HCT116 (cell line): ENCODE data around the gene LRRC42. TPM values are rescaled to one million over a fixed set of nuclear protein-coding genes. Genes with fewer than 3 reads are reported as not detected.

Experiments used
- ATAC-seq: fragments of 200-7000 bp; cut with Tn5 transposase; 2 replicates; pipeline ENCODE4 v1.9.1; 2020; ENCODE audit warnings: mild to moderate bottlenecking, moderate library complexity
- BruUV-seq: library from RNA; stranded (reverse); fragments of 400-500 nt; replicated peaks from 2 replicates; lab custom pipeline; 2021; lab: Mats Ljungman, UMichigan
- CTCF ChIA-PET: fragments of 300-600 bp; sonication (Branson Sonifier 250); formaldehyde crosslinking; loops from one replicate; lab custom pipeline; 2021; ENCODE audit warnings: antibody characterized with exemption; lab: Charles Lee
- POLR2A ChIA-PET: fragments of 300-600, 350-600 bp; sonication (Branson Sonifier 250); formaldehyde crosslinking; loops from one replicate; lab custom pipeline; 2021; ENCODE audit warnings: antibody characterized with exemption; lab: Charles Lee
- RAD21 ChIA-PET, 2 experiments: fragments of 300-600 bp; sonication (Branson Sonifier 250); formaldehyde crosslinking; loops; one replicate each; lab custom pipeline; 2023; ENCODE audit warnings: low total read pairs in 2 of 2; ENCODE audit not compliant: uncharacterized antibody in 2 of 2, unreplicated experiment in 2 of 2, low non-redundant PET in 1 of 2; lab: Charles Lee
- DNase-seq: peaks from one replicate; pipeline ENCODE4 v3.0.0-alpha.2; 2010; ENCODE audit warnings: low read depth, low spot score
- H2AFZ ChIP-seq: fragments of 200-600 bp; shearing (Covaris generic), sonication (generic); 2 replicates; pipeline ENCODE4 v1.6.1; 2017; ENCODE audit warnings: low read depth, mixed run types, mixed read lengths, antibody characterized with exemption, low read length; ENCODE audit not compliant: poor library complexity, severe bottlenecking
- H3K27ac ChIP-seq: 2 replicates; pipeline ENCODE4 v1.5.1; 2012; ENCODE audit warnings: low read depth, low read length
- H3K27me3 ChIP-seq: fragments of 200-600 bp; sonication (generic); 2 replicates; pipeline ENCODE4 v1.6.1; 2016; ENCODE audit warnings: mixed run types, low read length, mixed read lengths; ENCODE audit not compliant: insufficient read depth
- H3K36me3 ChIP-seq, 2 experiments: fragments of 200-500 bp in 1 of 2; fragments of 200-600 bp in 1 of 2; sonication (Bioruptor generic) in 1 of 2; sonication (generic) in 1 of 2; 2 replicates each; pipeline versions ENCODE4 v1.5.1 to v1.6.1; 2014 to 2016; ENCODE audit warnings: low read length in 2 of 2, inconsistent platforms in 1 of 2, mixed read lengths in 1 of 2, mixed run types in 1 of 2; ENCODE audit not compliant: insufficient read depth in 2 of 2, control insufficient read depth in 1 of 2
- H3K4me1 ChIP-seq, 2 experiments: fragments of 200-600 bp in 1 of 2; sonication (generic) in 1 of 2; 2 replicates each; pipeline versions ENCODE4 v1.5.1 to v1.6.1; 2012 to 2017; ENCODE audit warnings: low read length in 2 of 2, inconsistent platforms in 1 of 2, mild to moderate bottlenecking in 1 of 2, mixed read lengths in 1 of 2, mixed run types in 1 of 2, moderate library complexity in 1 of 2; ENCODE audit not compliant: insufficient read depth in 2 of 2, control insufficient read depth in 1 of 2
- H3K4me2 ChIP-seq: fragments of 200-600 bp; sonication (generic); 2 replicates; pipeline ENCODE4 v1.6.1; 2017; ENCODE audit warnings: mixed run types, low read length, mixed read lengths
- H3K4me3 ChIP-seq, 2 experiments: fragments of 200-600 bp in 1 of 2; sonication (generic) in 1 of 2; replicated peaks in 1 of 2; 2 replicates each; pipeline ENCODE4 v1.5.1; 2011 to 2016; ENCODE audit warnings: low read length in 2 of 2, control low read depth in 1 of 2, low read depth in 1 of 2, mild to moderate bottlenecking in 1 of 2, mixed read lengths in 1 of 2, mixed run types in 1 of 2
- H3K79me2 ChIP-seq: fragments of 200-600 bp; sonication (generic); 2 replicates; pipeline ENCODE4 v1.6.1; 2017; ENCODE audit warnings: mild to moderate bottlenecking, mixed run types, low read length, moderate library complexity, mixed read lengths; ENCODE audit not compliant: insufficient read depth
- H3K9ac ChIP-seq: fragments of 200-600 bp; sonication (generic); 2 replicates; pipeline ENCODE4 v1.6.1; 2016; ENCODE audit warnings: low read length, mixed read lengths
- H3K9me2 ChIP-seq: fragments of 200-600 bp; sonication (generic), shearing (Covaris generic); 2 replicates; pipeline ENCODE4 v1.6.1; 2017; ENCODE audit warnings: mixed run types, mild to moderate bottlenecking, moderate library complexity; ENCODE audit not compliant: insufficient read depth
- H3K9me3 ChIP-seq, 2 experiments: fragments of 200-500 bp in 1 of 2; fragments of 200-600 bp in 1 of 2; sonication (Bioruptor generic) in 1 of 2; sonication (generic) in 1 of 2; 2 replicates each; pipeline ENCODE4 v1.6.1; 2014 to 2017; ENCODE audit warnings: low read length in 2 of 2, mixed read lengths in 2 of 2, inconsistent platforms in 1 of 2, low read depth in 1 of 2, mild to moderate bottlenecking in 1 of 2, mixed run types in 1 of 2, moderate library complexity in 1 of 2; ENCODE audit not compliant: control insufficient read depth in 1 of 2, insufficient read depth in 1 of 2
- H4K20me1 ChIP-seq: fragments of 200-600 bp; sonication (generic), shearing (Covaris generic); 2 replicates; pipeline ENCODE4 v1.6.1; 2017; ENCODE audit warnings: mixed run types, mild to moderate bottlenecking, moderate library complexity; ENCODE audit not compliant: insufficient read depth
- ELF1 ChIP-seq: IDR thresholded peaks from 2 replicates; pipeline ENCODE4 v1.6.1; 2012; ENCODE audit warnings: low read depth, borderline replicate concordance
- EZH2 ChIP-seq: fragments of 200-600 bp; sonication (generic); IDR thresholded peaks from 2 replicates; pipeline ENCODE4 v1.6.1; 2017; ENCODE audit warnings: antibody characterized with exemption, mixed run types
- JUND ChIP-seq: IDR thresholded peaks from 2 replicates; pipeline ENCODE4 v1.6.1; 2012
- POLR2A ChIP-seq: IDR thresholded peaks from 2 replicates; pipeline ENCODE4 v1.7.0; 2011; ENCODE audit warnings: borderline replicate concordance; ENCODE audit not compliant: insufficient read depth, insufficient read length; ENCODE audit errors: extremely low read depth
- POLR2AphosphoS5 ChIP-seq: IDR thresholded peaks from 2 replicates; pipeline ENCODE4 v1.6.1; 2011; ENCODE audit warnings: mild to moderate bottlenecking, low read depth, low read length, moderate library complexity
- SP1 ChIP-seq: IDR thresholded peaks from 2 replicates; pipeline ENCODE4 v1.6.1; 2012; ENCODE audit warnings: low read depth
- YY1 ChIP-seq: IDR thresholded peaks from 2 replicates; pipeline ENCODE4 v1.6.1; 2011; ENCODE audit warnings: low read length, low read depth, moderate library complexity, mild to moderate bottlenecking; ENCODE audit not compliant: insufficient replicate concordance; ENCODE audit errors: extremely low read depth
- intact Hi-C: fragments of 100-400 bp; cut with micrococcal nuclease; formaldehyde crosslinking; loops from 2 replicates; pipeline ENCODE4 v1.10.0; 2022
- total RNA-seq: library from RNA; stranded (reverse); gene quantifications from one replicate; pipeline ENCODE4 v1.2.1, GENCODE V29; 2021; ENCODE audit not compliant: unreplicated experiment
- TF ChIP-seq, protein P1 (sequence below), 3 experiments: fragments of 200-600 bp in 1 of 3; sonication (generic) in 1 of 3; IDR thresholded peaks in 2 of 3; conservative IDR thresholded peaks in 1 of 3; 2 replicates each; pipeline ENCODE4 v1.5.1; 2012 to 2017; ENCODE audit warnings: low read depth in 2 of 3, low read length in 2 of 3, antibody characterized with exemption in 1 of 3, borderline replicate concordance in 1 of 3, control low read depth in 1 of 3, mild to moderate bottlenecking in 1 of 3, mixed read lengths in 1 of 3, mixed run types in 1 of 3, moderate library complexity in 1 of 3; ENCODE audit not compliant: insufficient read depth in 1 of 3

LRRC42 gene
- total RNA-seq, 1 experiment from 2014 or later = 62.5 TPM

DNA sequence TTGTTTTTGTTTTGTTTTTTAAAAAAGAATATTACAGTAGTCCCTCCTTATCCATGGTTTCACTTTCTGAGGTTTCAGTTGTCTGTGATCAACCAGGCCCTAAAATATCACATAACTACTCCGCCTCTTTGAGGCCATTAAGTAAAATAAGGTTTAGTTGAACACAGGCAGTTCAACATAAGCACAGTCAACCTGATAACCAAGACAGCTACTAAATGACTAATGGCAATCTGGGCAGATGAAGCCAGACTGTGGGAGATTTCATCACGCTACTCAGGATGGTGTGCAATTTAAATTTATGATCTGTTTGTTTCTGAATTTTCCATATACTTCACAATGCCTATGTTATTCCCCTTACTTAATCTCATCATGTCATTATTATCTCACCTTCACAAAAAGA lies 41.7 kb downstream of the LRRC42 start:
- TF ChIP-seq EZH2 = no peak
- no peak for TF ChIP-seq SP1
- no peak for TF ChIP-seq JUND
- no peak for TF ChIP-seq POLR2AphosphoS5
- no peak for TF ChIP-seq ELF1
- TF ChIP-seq YY1 = no peak
- no peak for TF ChIP-seq POLR2A
- TF ChIP-seq, protein P1, sequence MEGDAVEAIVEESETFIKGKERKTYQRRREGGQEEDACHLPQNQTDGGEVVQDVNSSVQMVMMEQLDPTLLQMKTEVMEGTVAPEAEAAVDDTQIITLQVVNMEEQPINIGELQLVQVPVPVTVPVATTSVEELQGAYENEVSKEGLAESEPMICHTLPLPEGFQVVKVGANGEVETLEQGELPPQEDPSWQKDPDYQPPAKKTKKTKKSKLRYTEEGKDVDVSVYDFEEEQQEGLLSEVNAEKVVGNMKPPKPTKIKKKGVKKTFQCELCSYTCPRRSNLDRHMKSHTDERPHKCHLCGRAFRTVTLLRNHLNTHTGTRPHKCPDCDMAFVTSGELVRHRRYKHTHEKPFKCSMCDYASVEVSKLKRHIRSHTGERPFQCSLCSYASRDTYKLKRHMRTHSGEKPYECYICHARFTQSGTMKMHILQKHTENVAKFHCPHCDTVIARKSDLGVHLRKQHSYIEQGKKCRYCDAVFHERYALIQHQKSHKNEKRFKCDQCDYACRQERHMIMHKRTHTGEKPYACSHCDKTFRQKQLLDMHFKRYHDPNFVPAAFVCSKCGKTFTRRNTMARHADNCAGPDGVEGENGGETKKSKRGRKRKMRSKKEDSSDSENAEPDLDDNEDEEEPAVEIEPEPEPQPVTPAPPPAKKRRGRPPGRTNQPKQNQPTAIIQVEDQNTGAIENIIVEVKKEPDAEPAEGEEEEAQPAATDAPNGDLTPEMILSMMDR (IDR thresholded peaks at IDR 0.05 in 2 of 3, conservative IDR thresholded peaks at IDR 0.05 in 1 of 3; ENCODE audit: borderline replicate concordance in 1 of 3, insufficient read depth in 1 of 3, low read depth in 2 of 3, low read length in 2 of 3) = no peak
- RAD21 ChIA-PET = no interaction called here
- no peaks in the 10 kb centered on the region for H3K27me3 ChIP-seq
- CTCF ChIA-PET = no interaction called here
- DNase-seq = no peak
- no peak for ATAC-seq
- H3K9me2 ChIP-seq = no peaks in the 10 kb centered on the region
- H3K9me3 ChIP-seq = no peaks in the 10 kb centered on the region
- H2AFZ ChIP-seq = no peak overlapping the region
- H3K79me2 ChIP-seq = no peaks in the 10 kb centered on the region
- no peaks in the 10 kb centered on the region for H4K20me1 ChIP-seq
- intact Hi-C loops = no loop called here
- H3K4me2 ChIP-seq = no peak overlapping the region
- H3K36me3 ChIP-seq = no peaks in the 10 kb centered on the region
- H3K4me3 ChIP-seq = no peak overlapping the region
- peaks cover 0 to under 1% of the 10 kb centered on the region in 2 experiments; a peak in 2 of 4 replicates for H3K4me1 ChIP-seq
- no peak overlapping the region for H3K9ac ChIP-seq
- POLR2A ChIA-PET = no interaction called here
- no peak overlapping the region for H3K27ac ChIP-seq
- no TSS peak for BruUV-seq
